Omental fat pad (tissue), 4 donors: ENCODE measurements around the gene PDIA2. TPM values are rescaled to one million over a fixed set of nuclear protein-coding genes. Genes with fewer than 3 reads are reported as not detected.
"Not testable (repeated sequence)": the region's sequence is repeated elsewhere in the genome, so short reads cannot be mapped to it uniquely, and the experiment has no call there.

Experiments used
- ATAC-seq: fragments of 150-250 bp; one replicate; pipeline ENCODE4 v1.9.1; 2016; ENCODE audit warnings: mild to moderate bottlenecking, moderate library complexity; ENCODE audit not compliant: low FRiP score
- DNase-seq: peaks from one replicate; pipeline ENCODE4 v3.0.0-alpha.2; 2019; ENCODE audit warnings: low spot score
- CTCF ChIP-seq, 3 donors: fragments of 450-650 bp; IDR thresholded peaks; one replicate each; pipeline ENCODE4 v1.5.1; 2016 to 2017; ENCODE audit warnings: antibody characterized with exemption in 3 of 3, mild to moderate bottlenecking in 3 of 3, moderate library complexity in 2 of 3
- total RNA-seq, 4 donors: library from RNA; depleted of rRNA; stranded (reverse); fragments of >200 nt; gene quantifications; one replicate each; pipeline ENCODE4 v1.1.0, GENCODE V29; 2016

The PDIA2 gene
- total RNA-seq, 4 donors from 2014 or later: 1.5 to 5.3 (median 2.7) TPM; not detected in 1

- DNase-seq (no peak), ATAC-seq (no peak)
- no peak for TF ChIP-seq CTCF (IDR thresholded peaks at IDR 0.05)
Observed at GRCh38 chr16:322476-323143, 39.6 kb downstream of the PDIA2 start.

- ATAC-seq: no peak
- no peak for DNase-seq
- TF ChIP-seq CTCF (IDR thresholded peaks at IDR 0.05): no peak
Observed at GRCh38 chr16:324201-324450, 41.2 kb downstream of the PDIA2 start.

GRCh38 chr16:324451-325334 is 41.7 kb downstream of the PDIA2 start:
- no peak for TF ChIP-seq CTCF (IDR thresholded peaks at IDR 0.05)
- ATAC-seq: no peak
- no peak for DNase-seq

GRCh38 chr16:325375-326145 is 42.6 kb downstream of the PDIA2 start:
- no peak for TF ChIP-seq CTCF (IDR thresholded peaks at IDR 0.05)
- ATAC-seq (no peak), DNase-seq (no peak)

GRCh38 chr16:330741-331140 is 47.8 kb downstream of the PDIA2 start:
- no peak for TF ChIP-seq CTCF (IDR thresholded peaks at IDR 0.05)
- DNase-seq (no peak), ATAC-seq (no peak)

- not testable (repeated sequence) for ATAC-seq
Observed at GRCh38 chr16:331181-331814, 48.3 kb downstream of the PDIA2 start.

More at GRCh38 chr16:331181-331814, 48.3 kb downstream of the PDIA2 start:
- not testable (repeated sequence) for DNase-seq
